T-cell (primary cell): ENCODE results near the gene RMRP. TPM values are rescaled to one million over a fixed set of nuclear protein-coding genes. Genes with fewer than 3 reads are reported as not detected.

Experiments
- ATAC-seq, 4 experiments: fragments of 200-7000 bp in 3 of 4; fragments of 150-1000 bp in 1 of 4; cut with Tn5 transposase; replicated peaks in 1 of 4; 1 replicate in 3 of 4; 2 replicates in 1 of 4; pipeline ENCODE4 v1.10.0; 2021; ENCODE audit warnings: moderate library complexity in 3 of 4, mild to moderate bottlenecking in 2 of 4, moderate number of reproducible peaks in 1 of 4
- CTCF ChIA-PET, 2 donors: fragments of 300-600 bp; sonication (Branson Sonifier 250); formaldehyde crosslinking; loops; one replicate each; lab custom pipeline; 2022; ENCODE audit warnings: antibody characterized with exemption in 2 of 2; lab: Charles Lee
- POLR2A ChIA-PET, 2 donors: fragments of 300-600 bp; sonication (Branson Sonifier 250); formaldehyde crosslinking; loops; one replicate each; lab custom pipeline; 2022; ENCODE audit warnings: antibody characterized with exemption in 2 of 2; lab: Charles Lee
- DNase-seq, 35 experiments: peaks; one replicate each; pipeline versions ENCODE4 v3.0.0 to v3.0.0-alpha.2; 2013 to 2023
- H3K27ac ChIP-seq: one replicate; pipeline ENCODE4 v1.5.1; 2013; ENCODE audit warnings: low read length
- H3K27me3 ChIP-seq, 2 experiments: replicated peaks in 1 of 2; 1 replicate in 1 of 2; 2 replicates in 1 of 2; pipeline versions ENCODE4 v1.6.1 to v1.7.0; 2013; ENCODE audit warnings: low read length in 1 of 2, mixed read lengths in 1 of 2; ENCODE audit not compliant: control insufficient read depth in 2 of 2, insufficient read depth in 2 of 2; ENCODE audit errors: extremely low read depth in 1 of 2
- H3K36me3 ChIP-seq, 2 donors: 1 replicate in 1 of 2; 2 replicates in 1 of 2; pipeline versions ENCODE4 v1.6.1 to v1.7.0; 2013; ENCODE audit warnings: low read length in 1 of 2; ENCODE audit not compliant: control insufficient read depth in 2 of 2, insufficient read depth in 1 of 2; ENCODE audit errors: extremely low read depth in 1 of 2
- H3K4me1 ChIP-seq, 2 experiments: 1 replicate in 1 of 2; 2 replicates in 1 of 2; pipeline versions ENCODE4 v1.6.1 to v1.7.0; 2013; ENCODE audit warnings: low read length in 2 of 2, mixed read lengths in 1 of 2; ENCODE audit not compliant: insufficient read depth in 2 of 2, control insufficient read depth in 1 of 2; ENCODE audit errors: extremely low read depth in 1 of 2
- H3K4me3 ChIP-seq, 2 donors: 1 replicate in 1 of 2; 2 replicates in 1 of 2; pipeline versions ENCODE4 v1.5.1 to v1.7.0; 2013; ENCODE audit warnings: mild to moderate bottlenecking in 2 of 2, low read length in 1 of 2, moderate library complexity in 1 of 2; ENCODE audit not compliant: control insufficient read depth in 1 of 2; ENCODE audit errors: extremely low read depth in 1 of 2
- H3K9me3 ChIP-seq: 2 replicates; pipeline ENCODE4 v1.7.0; 2013
- H3K27ac Mint-ChIP-seq, 2 donors: one replicate each; pipeline ENCODE4 v1.8.0; 2020 to 2021; ENCODE audit warnings: mild to moderate bottlenecking in 2 of 2, mixed read lengths in 2 of 2
- H3K27me3 Mint-ChIP-seq, 2 donors: one replicate each; pipeline ENCODE4 v1.8.0; 2021 to 2022; ENCODE audit warnings: mixed read lengths in 2 of 2
- H3K36me3 Mint-ChIP-seq: one replicate; pipeline ENCODE4 v1.8.0; 2021; ENCODE audit warnings: mixed read lengths
- H3K4me1 Mint-ChIP-seq, 3 donors: one replicate each; pipeline ENCODE4 v1.8.0; 2020 to 2022; ENCODE audit warnings: mixed read lengths in 3 of 3, mild to moderate bottlenecking in 1 of 3
- H3K4me3 Mint-ChIP-seq, 3 donors: one replicate each; pipeline ENCODE4 v1.8.0; 2020 to 2022; ENCODE audit warnings: mild to moderate bottlenecking in 3 of 3, mixed read lengths in 3 of 3, moderate library complexity in 3 of 3
- H3K9me3 Mint-ChIP-seq, 3 donors: one replicate each; pipeline ENCODE4 v1.8.0; 2020 to 2022; ENCODE audit warnings: mixed read lengths in 3 of 3
- WGBS: methylation state at CpG from one replicate; pipeline ENCODE4 v1.1.5; 2013; ENCODE audit warnings: missing lambda C conversion rate; ENCODE audit not compliant: insufficient coverage; 5-methylcytosine and 5-hydroxymethylcytosine counted together
- total RNA-seq, 35 experiments: library from RNA in 6 of 35; stranded (reverse) in 6 of 35; fragments of 120-200 nt in 1 of 35; gene quantifications; one replicate each; pipeline versions ENCODE4 v1.2.1 to v1.2.4 and lab custom pipeline; 2013 to 2026

RMRP gene
- total RNA-seq, 5 donors from 2014 or later (not counting 1 experiment from before 2014, with no cell fraction given) = 10,537 to 37,987 (median 30,491) TPM

DNA sequence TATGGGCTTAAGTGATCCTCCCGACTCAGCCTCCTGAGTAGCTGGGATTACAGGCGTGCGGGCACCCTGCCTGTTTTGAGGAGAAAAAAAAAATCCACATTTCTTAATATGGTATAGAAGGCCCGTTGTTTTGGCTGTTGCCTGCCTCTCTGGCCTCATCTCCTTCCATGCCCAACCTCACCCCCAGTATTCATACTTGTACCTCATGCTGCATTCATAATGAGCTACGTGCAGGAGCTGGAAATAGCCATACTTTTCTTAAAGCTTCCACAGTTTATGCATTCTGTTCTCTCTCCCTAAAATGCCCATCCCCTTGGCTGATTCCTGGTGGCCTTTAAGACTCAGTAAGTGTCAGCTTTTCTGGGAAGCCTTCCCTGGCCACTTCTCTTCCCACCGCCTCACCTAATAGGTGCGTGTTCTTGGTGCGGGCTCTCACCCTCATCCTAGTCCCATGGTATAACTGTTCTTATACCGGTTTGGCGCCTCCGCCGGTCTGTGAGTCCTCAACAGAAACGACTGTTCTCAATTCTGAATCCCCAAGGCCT, 34.0 kb upstream of the RMRP start:
- DNase-seq (no peak), ATAC-seq (no peak)
- Mint-ChIP-seq H3K27ac (peak overlapping the region; percentile 63 to 84), H3K4me1 (peaks cover 30 to 34% (median 34%) of the 10 kb centered on the region in 3 donors), H3K36me3 (peaks cover 6% of the 10 kb centered on the region), H3K4me3 (peak overlapping the region; percentile 82 to 87 (median 83)), H3K27me3 (no peaks in the 10 kb centered on the region), H3K9me3 (no peaks in the 10 kb centered on the region)
- Histone ChIP-seq H3K4me1 (peaks cover 2 to 33% of the 10 kb centered on the region in 2 experiments), H3K27ac (no peak overlapping the region), H3K9me3 (no peaks in the 10 kb centered on the region), H3K27me3 (no peaks in the 10 kb centered on the region), H3K4me3 (no peak overlapping the region), H3K36me3 (peaks cover 4 to 5% of the 10 kb centered on the region in 2 donors)
- ChIA-PET POLR2A (no interaction called here), CTCF (interaction anchor here (0.6 to 0.7 kb wide), 2 partner anchors 26 to 33 kb away, joined by 3 read pairs; no protein-coding TSS in a partner anchor)
- 96% methylated on average over 3 of the region's 13 CpGs for WGBS

GRCh38 chr9:35691334-35691650, 33.5 kb upstream of the RMRP start:
- H3K9me3 Mint-ChIP-seq = no peaks in the 10 kb centered on the region
- H3K27ac Mint-ChIP-seq = peak overlapping the region; percentile 80 to 84
- DNase-seq (no peak), ATAC-seq (no peak)
- peak overlapping the region; percentile 82 to 87 (median 83) for H3K4me3 Mint-ChIP-seq
- WGBS = 59% methylated on average over 10 of the region's 10 CpGs
- Histone ChIP-seq H3K4me1 (peaks cover 2 to 27% of the 10 kb centered on the region in 2 experiments), H3K27ac (peak overlapping the region; percentile 48), H3K27me3 (no peaks in the 10 kb centered on the region), H3K4me3 (peak overlapping the region; percentile 61 to 74), H3K9me3 (no peaks in the 10 kb centered on the region), H3K36me3 (peaks cover 0 to 3% of the 10 kb centered on the region in 2 donors)
- H3K4me1 Mint-ChIP-seq = peaks cover 25 to 29% (median 28%) of the 10 kb centered on the region in 3 donors
- H3K27me3 Mint-ChIP-seq = no peaks in the 10 kb centered on the region
- H3K36me3 Mint-ChIP-seq = peaks cover under 1% of the 10 kb centered on the region
- CTCF ChIA-PET = no interaction called here
- POLR2A ChIA-PET = interaction anchor here in 1 of 2 donors (0.6 kb wide), 1 partner anchor 87 kb away, joined by 4 read pairs; no protein-coding TSS in a partner anchor

GRCh38 chr9:35690614-35691333, 33.0 kb upstream of the RMRP start:
- Mint-ChIP-seq H3K27me3 (no peaks in the 10 kb centered on the region), H3K4me3 (peak overlapping the region; percentile 82 to 87 (median 83)), H3K9me3 (no peaks in the 10 kb centered on the region), H3K27ac (peak overlapping the region; percentile 80 to 84), H3K36me3 (no peaks in the 10 kb centered on the region), H3K4me1 (peaks cover 23 to 28% (median 27%) of the 10 kb centered on the region in 3 donors)
- WGBS = under 1% methylated on average over 38 of the region's 61 CpGs
- H3K4me3 ChIP-seq = peak overlapping the region; percentile 61 to 74
- ATAC-seq (peak; percentile 65 to 73 (median 66)), DNase-seq (peak in 17 of 35 experiments; percentile 4 to 45 (median 16))
- POLR2A ChIA-PET = interaction anchor here in 1 of 2 donors (0.6 to 0.7 kb wide), 2 partner anchors 43 to 86 kb away, joined by 3 to 4 read pairs; no protein-coding TSS in a partner anchor
- H3K27me3 ChIP-seq = no peaks in the 10 kb centered on the region
- peaks cover 0 to 2% of the 10 kb centered on the region in 2 donors for H3K36me3 ChIP-seq
- peak overlapping the region; percentile 48 for H3K27ac ChIP-seq
- H3K4me1 ChIP-seq = peaks cover 2 to 26% of the 10 kb centered on the region in 2 experiments
- H3K9me3 ChIP-seq = no peaks in the 10 kb centered on the region
- CTCF ChIA-PET = interaction anchor here in 1 of 2 donors (0.6 to 1.3 kb wide), 3 partner anchors 33 to 51 kb away, joined by 3 read pairs; partner anchors contain the start of genes CCDC107 and RMRP

GRCh38 chr9:35690294-35690613, 32.4 kb upstream of the RMRP start:
- Mint-ChIP-seq H3K36me3 (no peaks in the 10 kb centered on the region), H3K27ac (no peak overlapping the region), H3K4me3 (peak overlapping the region; percentile 78 to 87 (median 82)), H3K9me3 (no peaks in the 10 kb centered on the region), H3K27me3 (no peaks in the 10 kb centered on the region), H3K4me1 (peaks cover 23 to 28% (median 27%) of the 10 kb centered on the region in 3 donors)
- POLR2A ChIA-PET = no interaction called here
- H3K27me3 ChIP-seq = no peaks in the 10 kb centered on the region
- CTCF ChIA-PET = interaction anchor here in 1 of 2 donors (0.6 to 1.3 kb wide), 4 partner anchors 12 to 51 kb away, joined by 3 read pairs; partner anchors contain the start of genes CCDC107 and RMRP
- 6% methylated on average over 17 of the region's 21 CpGs for WGBS
- DNase-seq (peak in 2 of 35 experiments; percentile 7 to 22), ATAC-seq (peak in 1 of 4 experiments; percentile 18)
- H3K9me3 ChIP-seq = no peaks in the 10 kb centered on the region
- peak overlapping the region; percentile 49 to 74 for H3K4me3 ChIP-seq
- H3K4me1 ChIP-seq = peaks cover 2 to 26% of the 10 kb centered on the region in 2 experiments
- H3K27ac ChIP-seq = no peak overlapping the region
- H3K36me3 ChIP-seq = no peaks in the 10 kb centered on the region

DNA sequence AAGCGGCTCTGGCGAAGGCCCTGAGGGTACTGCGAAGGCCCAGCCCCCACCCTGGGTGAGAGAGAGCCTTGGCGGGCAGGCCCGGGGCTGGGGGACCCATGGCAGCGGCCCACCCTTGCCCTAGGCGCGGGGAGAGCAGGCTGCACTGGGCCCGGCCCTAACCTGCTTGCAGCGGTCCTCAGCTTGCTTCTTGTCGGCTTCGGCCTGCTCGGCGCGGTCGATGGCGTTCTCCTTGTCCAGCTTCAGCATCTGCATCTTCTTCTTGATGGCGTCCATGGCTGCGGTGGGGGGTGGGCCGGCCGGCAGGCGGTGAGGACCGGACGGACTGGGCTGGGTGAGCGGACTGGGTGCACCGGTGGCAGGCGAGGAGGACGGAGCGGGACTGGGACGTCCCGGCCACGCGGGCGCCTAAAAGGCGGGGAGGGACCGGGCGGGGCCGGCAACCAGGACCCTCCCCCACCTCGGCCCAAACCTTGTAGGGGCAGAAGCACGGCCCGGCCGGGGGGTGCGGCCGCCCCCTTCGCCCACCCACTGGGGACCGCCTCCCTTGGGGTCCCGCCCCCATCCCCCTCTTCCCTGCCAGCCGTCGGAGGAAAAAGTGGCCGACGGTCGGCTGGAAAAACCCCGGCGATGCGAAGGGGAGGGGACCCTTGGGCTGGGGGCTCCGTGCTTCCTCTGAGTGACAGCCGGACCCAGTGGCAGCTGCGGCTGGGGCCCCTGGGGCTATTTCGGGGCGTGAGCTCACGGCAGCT, 31.9 kb upstream of the RMRP start, which contains the start of gene TPM2:
TSS of gene TPM2 (minus strand) at position 384 of the 752 bp plus-strand sequence. CDS start at position 276, 108 bp downstream.
- no peaks in the 10 kb centered on the region for H3K9me3 Mint-ChIP-seq
- ATAC-seq (no peak), DNase-seq (no peak)
- Histone ChIP-seq H3K27me3 (no peaks in the 10 kb centered on the region), H3K36me3 (no peaks in the 10 kb centered on the region), H3K9me3 (no peaks in the 10 kb centered on the region), H3K27ac (peak within 1 kb of the TSS; percentile 48), H3K4me1 (peaks cover 2 to 26% of the 10 kb centered on the region in 2 experiments), H3K4me3 (peak within 1 kb of the TSS; percentile 61 to 74)
- H3K4me3 Mint-ChIP-seq = peak within 1 kb of the TSS; percentile 82 to 87 (median 83)
- H3K27ac Mint-ChIP-seq = peak within 1 kb of the TSS; percentile 80 to 85
- WGBS = 69% methylated on average over 32 of the region's 61 CpGs
- no peaks in the 10 kb centered on the region for H3K36me3 Mint-ChIP-seq
- H3K4me1 Mint-ChIP-seq = peaks cover 23 to 28% (median 27%) of the 10 kb centered on the region in 3 donors
- ChIA-PET CTCF (interaction anchor here in 1 of 2 donors (0.6 to 1.3 kb wide), 4 partner anchors 12 to 52 kb away, joined by 3 read pairs; partner anchors contain the start of genes CCDC107 and RMRP), POLR2A (no interaction called here)
- H3K27me3 Mint-ChIP-seq = no peaks in the 10 kb centered on the region
